ENCODE data around the gene FRMD3.

- TF ChIP-seq CTCF (IDR thresholded peaks at IDR 0.05) (no peak), POLR2A (IDR thresholded peaks at IDR 0.05) (no peak)
These were observed 131.3 kb downstream of the FRMD3 start for GRCh38 chr9:83406921-83407320.
